ENCODE measurements around the gene DHRSX.
"Not testable (repeated sequence)": the region's sequence is repeated elsewhere in the genome, so short reads cannot be mapped to it uniquely, and the experiment has no call there.

Gene DHRSX

DNA sequence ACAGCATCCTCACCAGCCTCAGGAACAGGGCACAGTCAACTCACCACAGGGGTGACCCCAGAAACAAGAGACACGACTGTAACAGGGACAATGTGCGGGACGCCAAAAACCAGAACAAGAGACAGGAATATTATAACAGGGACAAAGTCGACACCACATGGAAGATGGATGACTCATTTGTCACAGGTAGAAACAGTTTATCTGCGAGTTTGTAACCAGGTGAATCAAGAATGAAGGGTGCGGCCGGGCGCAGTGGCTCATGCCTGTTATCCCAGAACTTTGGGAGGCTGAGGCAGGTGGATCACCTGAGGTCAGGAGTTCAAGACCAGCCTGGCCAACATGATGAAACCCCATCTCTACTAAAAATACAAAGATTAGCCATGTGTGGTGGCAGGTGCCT is 44.7 kb downstream of the DHRSX start:
- not testable (repeated sequence) for DNase-seq (ENCODE audit: low read depth in 2 of 2)

DNA sequence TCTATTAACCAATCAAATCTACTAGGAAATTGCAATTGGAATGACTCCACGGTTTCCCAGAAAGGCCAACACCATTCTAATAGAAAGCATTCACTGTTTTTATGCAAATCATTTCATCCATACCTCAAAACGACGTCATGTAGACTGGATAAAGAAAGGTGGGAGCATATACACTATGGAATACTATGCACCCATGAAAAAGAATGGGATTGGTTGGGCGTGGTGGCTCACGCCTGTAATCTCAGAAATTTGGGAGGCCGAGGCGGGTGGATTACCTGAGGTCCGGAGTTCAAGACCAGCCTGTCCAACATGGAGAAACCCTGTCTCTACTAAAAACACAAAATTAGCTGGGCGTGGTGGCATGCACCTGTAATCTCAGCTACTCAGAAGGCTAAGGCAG is 46.2 kb downstream of the DHRSX start:
- not testable (repeated sequence) for DNase-seq (ENCODE audit: low read depth in 2 of 2)

DNA sequence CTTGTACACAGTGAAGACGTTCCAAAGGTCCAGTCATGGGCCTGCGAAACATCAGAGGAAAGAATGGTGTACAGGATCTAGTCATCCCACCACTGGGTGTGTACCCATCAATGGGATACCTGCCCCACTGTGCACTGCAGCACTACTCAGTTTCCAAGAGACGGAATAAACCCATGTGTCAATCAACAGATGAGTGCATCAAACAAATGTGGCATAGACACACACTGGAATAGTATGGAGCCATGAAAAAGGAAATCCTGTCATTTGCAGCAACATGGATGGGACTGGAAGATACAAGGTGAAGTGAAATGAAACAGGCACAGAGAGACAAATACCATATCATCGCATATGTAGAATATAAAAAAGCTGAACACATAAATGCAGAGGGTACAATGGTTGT is 48.0 kb downstream of the DHRSX start:
- no peak for DNase-seq (ENCODE audit: low read depth in 2 of 2)

- no peak for DNase-seq (ENCODE audit: low read depth in 2 of 2)
These were observed 48.4 kb downstream of the DHRSX start for GRCh38 chrX:2452317-2452784.

- DNase-seq (ENCODE audit: low read depth in 2 of 2) = no peak
These were observed 49.1 kb downstream of the DHRSX start for GRCh38 chrX:2451501-2452316.

DNA sequence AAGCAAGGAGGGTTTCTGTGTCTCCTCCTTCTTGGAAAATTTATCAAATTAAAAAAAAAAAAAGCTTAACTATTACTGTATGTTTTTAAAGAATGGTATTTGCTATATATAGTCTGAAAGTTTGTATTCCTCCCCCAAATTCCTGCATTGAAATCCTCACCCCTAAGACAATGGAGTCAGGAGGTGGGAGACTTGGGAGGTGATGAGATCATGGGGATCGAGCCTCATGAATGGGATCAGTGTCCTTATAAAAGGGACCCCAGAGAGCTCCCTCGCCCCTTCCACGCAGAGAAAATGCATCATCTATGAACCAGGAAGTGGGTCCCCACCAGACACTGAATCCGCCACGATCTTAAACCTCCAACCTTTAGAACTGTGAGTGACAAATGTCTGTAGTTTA is 50.1 kb downstream of the DHRSX start:
- DNase-seq (ENCODE audit: low read depth in 2 of 2) = no peak

DNA sequence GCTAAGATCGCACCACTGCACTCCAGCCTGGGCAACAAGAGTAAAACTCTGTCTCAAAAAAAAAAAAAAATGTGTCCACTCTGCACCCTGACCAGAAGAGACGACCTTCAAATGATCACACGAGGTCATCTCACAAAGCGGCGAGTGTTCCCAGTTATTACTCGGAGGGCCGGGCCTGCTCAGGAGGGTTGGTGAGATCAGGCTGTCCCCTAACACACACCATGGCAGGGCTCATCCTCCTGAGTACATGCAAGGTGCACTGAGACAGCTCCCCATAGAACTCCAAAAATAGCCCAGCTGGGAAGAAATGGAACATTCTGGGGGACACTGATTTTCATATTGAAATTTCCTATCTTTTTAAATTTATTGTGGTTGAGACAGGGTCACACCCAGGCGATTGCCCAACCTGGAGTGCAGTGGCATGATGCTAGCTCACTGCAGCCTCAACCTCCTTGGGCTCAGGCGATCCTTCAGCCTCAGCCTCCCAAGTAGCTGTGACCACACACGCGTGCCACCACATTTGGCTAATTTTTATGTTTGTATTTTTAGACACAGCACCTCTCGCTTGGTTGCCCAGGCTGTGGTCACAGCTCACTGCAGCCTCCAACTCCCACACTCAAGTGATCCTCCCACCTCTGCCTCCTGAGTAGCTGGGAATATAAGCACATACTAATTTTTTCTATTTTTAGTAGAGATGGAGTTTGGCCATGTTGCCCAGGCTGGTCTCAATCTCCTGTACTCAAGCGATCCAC is 51.5 kb downstream of the DHRSX start:
- DNase-seq (ENCODE audit: low read depth in 2 of 2) = no peak

DNA sequence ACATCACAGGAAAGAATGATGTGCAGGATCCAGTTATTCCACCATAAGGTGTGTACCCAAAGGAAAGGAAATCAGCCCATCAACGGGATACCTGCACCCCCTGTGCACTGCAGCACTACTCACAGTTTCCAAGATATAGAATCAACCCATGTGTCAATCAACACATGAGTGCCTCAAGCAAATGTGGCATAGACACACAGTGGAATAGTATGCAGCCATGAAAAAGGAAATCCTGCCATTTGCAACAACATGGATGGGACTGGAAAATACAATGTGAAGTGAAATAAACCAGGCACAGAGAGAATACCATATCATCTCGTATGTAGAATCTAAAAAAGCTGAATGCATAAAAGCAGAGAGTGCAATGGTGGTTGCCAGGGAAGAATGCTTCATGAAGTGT is 53.3 kb downstream of the DHRSX start:
- DNase-seq (ENCODE audit: low read depth in 2 of 2) = no peak

GRCh38 chrX:2446815-2447214 is 54.0 kb downstream of the DHRSX start:
- no peak for DNase-seq (ENCODE audit: low read depth in 2 of 2)

GRCh38 chrX:2445662-2446623 is 54.8 kb downstream of the DHRSX start:
- no peak for DNase-seq (ENCODE audit: low read depth in 2 of 2)

DNA sequence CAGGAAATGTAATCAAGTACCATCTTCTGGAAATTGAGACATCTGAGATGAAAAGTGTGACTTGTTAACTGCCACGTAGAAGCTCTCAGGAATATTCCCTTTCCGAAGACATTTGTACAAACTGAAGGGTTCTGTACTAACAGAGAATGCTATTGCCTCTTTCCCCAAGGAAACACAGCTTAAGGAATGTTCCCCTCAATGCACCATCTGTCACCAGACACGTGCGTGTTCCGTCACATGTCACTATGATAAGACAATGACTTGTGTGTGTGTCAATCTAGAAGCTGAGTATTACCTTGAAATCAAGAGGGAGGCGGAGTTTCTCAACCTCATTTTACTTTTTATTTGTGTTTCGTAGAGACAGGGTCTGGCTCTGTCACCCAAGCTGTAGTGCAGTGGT is 58.1 kb downstream of the DHRSX start:
- DNase-seq (ENCODE audit: low read depth in 2 of 2) = no peak

DNA sequence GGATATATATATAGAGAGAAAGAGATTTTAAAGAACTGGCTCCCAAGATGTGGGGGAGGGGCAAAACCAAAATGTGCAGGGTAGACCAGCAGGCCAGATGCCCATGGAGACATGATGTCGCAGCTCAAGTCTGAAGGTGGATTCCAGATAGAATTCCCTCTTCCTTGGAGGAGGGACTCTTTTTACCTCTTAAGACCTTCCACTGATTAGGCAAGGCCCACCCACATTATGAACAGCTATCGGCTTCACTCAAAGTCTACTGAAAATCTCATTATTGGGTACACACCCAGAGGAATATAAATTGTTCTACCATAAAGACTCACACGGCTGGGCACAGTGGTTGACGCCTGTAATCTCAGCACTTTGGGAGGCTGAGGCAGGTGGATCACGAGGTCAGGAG is 59.3 kb downstream of the DHRSX start:
- no peak for DNase-seq (ENCODE audit: low read depth in 2 of 2)

- DNase-seq (ENCODE audit: low read depth in 2 of 2) = no peak
These were observed 61.2 kb downstream of the DHRSX start for GRCh38 chrX:2439613-2440012.

DNA sequence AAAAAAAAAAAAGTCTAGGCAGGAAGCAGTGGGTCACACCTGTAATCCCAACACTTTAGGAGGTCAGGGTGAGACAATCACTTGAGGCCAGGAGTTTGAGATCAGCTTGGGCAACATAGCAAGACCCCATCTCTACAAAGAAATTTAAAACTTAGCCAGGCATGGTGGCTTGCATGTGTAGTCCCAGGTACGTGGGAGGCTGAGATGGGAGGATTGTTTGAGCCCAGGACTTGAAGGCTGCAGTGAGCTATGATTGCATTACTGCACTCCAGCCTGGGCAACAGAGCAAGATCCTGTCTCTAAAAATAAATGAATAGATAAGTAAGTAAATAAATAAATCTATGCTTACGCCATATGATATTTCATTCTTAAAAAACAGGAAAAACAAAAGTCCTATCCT is 65.3 kb downstream of the DHRSX start:
- no peak for DNase-seq (ENCODE audit: low read depth in 2 of 2)

DNA sequence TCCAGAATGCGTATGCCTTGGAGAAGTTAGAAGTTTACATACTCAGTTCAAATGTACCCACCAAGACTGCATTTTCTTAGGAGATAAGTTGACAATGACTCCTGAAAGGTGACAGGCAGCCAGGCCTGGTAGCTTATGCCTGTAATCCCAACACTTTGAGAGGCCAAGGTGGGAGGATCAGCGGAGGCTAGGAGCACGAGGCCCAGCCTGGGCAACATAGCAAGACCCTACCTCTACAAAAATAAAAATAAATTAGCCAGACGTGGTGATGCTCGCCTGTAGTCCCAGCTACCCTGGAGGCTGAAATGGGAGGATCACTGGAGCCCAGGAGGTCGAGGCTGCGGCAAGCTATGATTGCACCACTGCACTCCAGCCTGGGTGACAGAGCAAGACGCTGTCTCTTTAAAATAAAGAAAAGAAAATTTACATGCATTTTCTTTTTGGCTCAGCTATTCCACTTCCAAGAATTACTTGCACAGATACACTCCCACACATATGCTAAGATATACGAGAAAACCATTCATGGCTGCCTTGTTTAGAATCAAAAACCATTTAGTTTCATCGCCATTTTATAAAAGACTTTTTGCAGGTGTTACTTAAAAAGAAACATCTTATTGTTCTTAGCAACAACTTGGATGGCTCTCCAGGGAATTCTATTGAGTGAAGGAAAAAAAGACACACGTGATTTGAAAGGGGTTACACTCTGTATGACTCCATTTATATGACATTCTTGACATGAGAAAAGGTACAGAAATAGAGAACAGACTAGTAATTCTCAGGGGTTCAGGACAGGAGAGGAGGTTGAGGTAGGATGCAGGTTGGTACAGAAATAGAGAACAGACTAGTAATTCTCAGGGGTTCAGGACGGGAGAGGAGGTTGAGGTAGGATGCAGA is 66.3 kb downstream of the DHRSX start:
- DNase-seq (ENCODE audit: low read depth in 2 of 2) = no peak

DNA sequence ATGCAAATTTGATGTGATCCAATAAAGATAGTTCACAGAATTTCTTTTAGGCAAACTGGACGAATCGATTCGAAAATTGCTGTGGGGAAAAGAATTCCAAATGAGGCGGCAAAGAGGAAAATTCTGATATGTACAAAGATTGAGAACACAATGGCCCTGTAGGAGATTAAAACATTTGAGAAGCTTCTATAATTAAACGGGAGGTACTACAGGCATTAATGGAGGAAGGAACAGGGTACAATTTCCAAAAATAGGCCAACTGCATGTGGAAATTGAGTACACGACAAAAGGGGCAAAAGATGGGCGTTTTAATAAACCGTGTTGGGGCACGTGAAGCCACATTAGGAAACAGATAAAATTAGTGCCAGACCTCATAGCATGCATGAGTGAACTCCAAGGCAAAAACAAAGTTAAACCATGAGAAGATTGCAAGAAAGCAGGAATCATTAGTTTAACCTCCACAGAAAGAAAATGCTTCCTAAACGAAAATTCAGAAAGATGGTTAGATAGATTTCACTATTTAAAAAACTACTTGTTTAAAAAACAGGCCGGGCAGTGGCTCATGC is 68.4 kb downstream of the DHRSX start:
- no peak for DNase-seq (ENCODE audit: low read depth in 2 of 2)

- no peak for DNase-seq (ENCODE audit: low read depth in 2 of 2)
These were observed 70.4 kb downstream of the DHRSX start for GRCh38 chrX:2430265-2430825.

DNA sequence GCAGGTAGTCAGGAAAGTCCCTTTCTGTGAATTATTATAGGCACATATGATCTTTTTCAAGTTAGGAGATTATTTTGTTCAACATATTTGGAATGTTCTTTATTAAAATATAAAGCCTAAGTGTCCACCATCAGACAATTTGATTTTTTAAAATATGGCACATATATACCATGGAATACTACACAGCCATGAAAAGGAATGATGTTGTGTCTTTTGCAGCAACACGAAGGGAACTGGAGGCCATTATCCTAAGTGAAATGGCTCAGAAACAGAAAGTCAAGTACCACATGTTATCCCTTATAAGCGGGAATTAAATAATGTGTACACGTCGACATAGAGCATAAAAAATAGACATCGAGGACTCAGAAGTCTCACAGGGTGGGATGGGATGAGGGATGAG is 73.0 kb downstream of the DHRSX start:
- DNase-seq (ENCODE audit: low read depth in 2 of 2) = no peak

GRCh38 chrX:2427147-2427546 is 73.6 kb downstream of the DHRSX start:
- no peak for DNase-seq (ENCODE audit: low read depth in 2 of 2)

DNA sequence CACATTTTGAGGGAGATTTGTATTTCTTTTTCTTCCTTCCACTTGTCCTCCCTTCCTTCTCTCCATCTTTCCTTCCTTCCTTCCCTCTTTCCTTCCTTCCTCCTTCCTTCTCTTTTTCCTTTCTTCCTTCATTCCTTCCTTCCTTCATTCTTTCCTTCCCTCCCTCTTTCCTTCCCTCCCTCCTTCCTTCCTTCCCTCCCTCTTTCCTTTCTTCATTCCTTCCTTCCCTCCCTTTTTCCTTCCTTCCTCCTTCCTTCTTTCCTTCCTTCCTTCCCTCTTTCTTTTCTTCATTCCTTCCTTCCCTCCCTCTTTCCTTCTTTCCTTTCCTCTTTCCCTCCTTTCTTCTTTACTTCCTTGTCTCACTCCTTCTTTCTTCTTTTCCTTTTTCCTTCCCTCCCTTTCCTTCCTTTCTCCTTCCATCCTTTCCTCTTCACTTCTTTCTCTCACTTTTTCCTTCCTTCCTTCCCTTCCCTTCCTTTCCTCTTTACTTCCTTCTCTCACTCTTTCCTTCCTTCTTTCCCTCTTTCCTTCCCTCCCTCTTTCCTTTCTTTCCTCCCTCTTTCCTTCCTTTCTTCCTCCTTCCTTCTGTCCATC is 74.4 kb downstream of the DHRSX start:
- no peak for DNase-seq (ENCODE audit: low read depth in 2 of 2)
